IPS-11a (cell line): Measurements from ENCODE around the gene C1orf21.

ENCODE experiments used
- H3K4me3 ChIP-seq: one replicate; pipeline ENCODE4 v1.5.1; 2013; ENCODE audit warnings: low read depth, low read length, control low read depth

The C1orf21 gene

GRCh38 chr1:184648856-184649201, 262.0 kb downstream of the C1orf21 start:
- H3K4me3 ChIP-seq: no peak overlapping the region

DNA sequence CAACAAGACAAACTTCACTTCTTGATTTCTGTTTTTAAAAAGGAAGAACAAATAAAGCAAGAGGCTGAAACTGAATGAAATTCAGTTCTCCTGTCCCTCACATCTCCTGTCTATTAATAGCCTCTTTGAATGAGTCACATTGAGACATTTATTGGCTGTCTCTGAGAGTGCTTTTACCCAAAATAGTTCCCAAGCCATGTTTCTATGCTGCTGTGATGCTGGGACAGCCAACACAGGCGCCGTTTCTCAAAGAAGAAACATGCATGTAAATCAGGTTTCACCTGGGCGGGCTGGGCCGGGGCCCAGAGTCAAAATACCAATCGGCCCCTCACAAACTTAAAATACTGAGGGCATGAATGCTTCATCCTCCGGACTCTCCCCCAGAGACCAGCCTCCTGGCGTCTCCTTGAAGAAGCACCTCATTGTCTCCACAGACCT, 262.6 kb downstream of the C1orf21 start:
- no peak overlapping the region for H3K4me3 ChIP-seq

- no peak overlapping the region for H3K4me3 ChIP-seq
These were observed 263.5 kb downstream of the C1orf21 start for GRCh38 chr1:184650177-184650866.

DNA sequence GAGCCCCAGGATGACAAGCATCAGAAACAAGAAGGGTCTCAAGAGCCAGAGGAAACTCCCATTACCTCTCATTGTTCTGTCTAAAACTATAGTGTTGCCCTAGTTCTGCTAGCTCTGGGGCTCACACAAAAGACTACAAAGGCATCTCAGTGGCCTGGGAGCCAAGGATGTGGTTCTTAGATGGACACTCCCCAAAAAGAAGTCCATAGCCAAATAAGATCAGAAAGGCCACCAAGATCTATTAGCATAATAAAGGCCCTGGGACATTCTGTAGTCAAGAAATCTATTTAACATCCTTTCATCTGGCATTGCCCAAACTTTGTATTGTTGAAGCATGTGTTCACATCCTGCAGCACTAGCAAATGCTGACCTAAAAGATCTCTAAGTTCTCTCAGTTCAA, 268.4 kb downstream of the C1orf21 start:
- H3K4me3 ChIP-seq: no peak overlapping the region

DNA sequence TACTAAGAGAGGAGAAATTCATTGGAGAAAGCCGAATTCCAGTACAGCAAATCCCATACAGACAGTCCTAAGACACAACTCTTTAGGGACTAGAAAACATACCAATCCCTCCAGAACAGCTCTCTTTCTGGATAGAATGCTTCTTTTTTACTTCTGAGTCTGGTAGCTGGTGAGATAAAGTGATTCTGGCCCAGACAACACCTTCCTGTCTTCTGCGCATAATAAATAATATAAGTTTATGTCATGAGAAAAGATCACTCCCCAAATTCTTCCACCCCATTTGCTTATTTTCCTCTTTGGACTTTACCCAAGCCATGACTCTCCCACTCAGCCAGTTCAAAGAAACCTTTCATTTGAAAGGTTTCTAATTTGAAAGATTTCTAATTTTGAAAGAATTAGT, 269.4 kb downstream of the C1orf21 start:
- no peak overlapping the region for H3K4me3 ChIP-seq

DNA sequence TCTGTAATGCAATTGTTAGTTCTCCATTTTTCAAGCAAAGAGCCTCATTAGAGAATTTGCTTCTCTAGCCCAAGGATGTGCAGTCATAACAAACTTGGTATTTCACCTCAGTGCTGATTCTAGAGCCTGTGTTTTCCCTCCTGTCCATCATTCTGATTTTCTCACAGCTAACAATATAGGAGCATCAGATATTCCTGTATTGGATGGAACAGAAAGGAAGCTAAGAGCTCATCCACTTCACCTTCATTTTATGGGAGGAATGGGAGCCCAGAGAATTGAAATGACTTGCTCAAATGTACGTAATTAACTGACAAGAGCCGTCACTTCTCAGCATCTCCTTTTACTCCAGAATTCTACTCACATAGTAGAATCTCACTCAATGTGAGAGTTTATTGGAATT, 271.2 kb downstream of the C1orf21 start:
- H3K4me3 ChIP-seq: no peak overlapping the region

DNA sequence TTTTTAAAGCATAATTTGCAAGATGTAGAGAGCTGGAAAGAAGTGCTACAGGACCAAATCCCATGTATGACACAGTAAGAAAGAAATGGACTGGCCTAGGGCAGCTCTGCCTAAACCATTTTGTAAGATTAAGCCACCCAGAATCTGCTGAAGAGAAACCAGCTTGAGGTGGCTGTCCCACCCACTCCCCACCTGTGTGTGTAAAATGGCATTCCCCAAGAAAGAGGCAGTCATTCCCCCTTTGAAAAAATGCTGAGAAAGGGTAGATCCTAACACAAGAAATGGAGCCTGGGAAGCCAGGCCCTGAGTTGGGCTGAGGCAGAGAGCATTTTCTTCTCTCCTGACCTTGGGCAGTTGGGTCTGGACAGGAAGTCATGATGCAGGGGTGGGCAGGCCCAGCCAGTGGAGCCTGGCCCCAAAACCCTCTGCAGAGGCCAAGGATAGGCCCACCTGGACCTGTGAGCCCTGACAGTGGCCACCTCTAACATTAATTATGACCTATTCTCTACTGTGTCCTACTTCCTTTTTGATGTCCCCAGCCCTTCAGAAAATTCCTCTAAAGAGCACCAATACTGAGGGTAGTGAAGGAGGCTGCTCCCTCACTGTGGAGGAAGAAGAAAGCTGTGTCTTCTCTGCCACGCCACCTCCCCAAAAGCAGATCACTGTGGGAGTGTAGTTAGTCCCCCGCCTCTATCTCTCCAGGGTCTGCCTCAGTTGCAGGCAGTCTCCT, 273.8 kb downstream of the C1orf21 start:
- no peak overlapping the region for H3K4me3 ChIP-seq

DNA sequence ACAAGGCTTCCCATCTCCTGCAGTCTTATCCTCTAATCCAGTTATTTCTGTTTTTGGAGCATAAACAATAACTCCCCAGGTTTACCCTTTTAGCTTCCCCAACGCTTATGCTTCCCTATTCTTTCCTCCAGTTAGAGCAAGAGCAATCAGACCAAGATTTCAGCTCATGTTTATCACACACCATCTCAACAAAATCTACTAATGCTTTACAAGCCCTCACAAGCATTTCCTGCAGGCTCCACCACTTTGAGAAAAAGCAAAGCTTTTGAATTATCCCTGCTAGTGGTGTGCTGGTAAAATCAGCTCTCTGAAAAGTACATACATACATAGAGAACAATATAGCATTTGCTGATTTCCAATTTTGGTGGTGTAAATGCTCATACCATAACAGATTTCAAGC, 275.0 kb downstream of the C1orf21 start:
- no peak overlapping the region for H3K4me3 ChIP-seq

- H3K4me3 ChIP-seq: no peak overlapping the region
These were observed 277.3 kb downstream of the C1orf21 start for GRCh38 chr1:184664042-184664660.

GRCh38 chr1:184664661-184665060, 277.8 kb downstream of the C1orf21 start:
- no peak overlapping the region for H3K4me3 ChIP-seq

DNA sequence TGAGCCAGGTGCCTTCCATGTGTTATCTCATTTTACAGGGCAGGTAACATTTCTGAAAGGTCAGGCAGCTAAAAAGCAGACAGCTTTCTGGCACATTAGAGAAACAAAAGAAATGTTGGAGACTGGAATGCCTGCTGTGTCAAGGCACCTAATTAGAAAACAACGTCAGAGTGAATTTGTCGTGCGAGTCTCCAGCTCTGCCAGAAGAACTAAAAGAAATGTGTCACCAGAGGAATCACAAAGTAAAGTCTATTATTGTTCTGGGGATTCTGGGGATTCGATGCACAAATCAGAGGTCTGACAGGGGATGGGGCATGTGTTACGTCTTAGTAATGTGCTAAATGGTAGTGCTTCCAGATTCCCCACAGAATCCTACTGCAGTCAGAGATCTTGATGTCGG, 278.5 kb downstream of the C1orf21 start:
- no peak overlapping the region for H3K4me3 ChIP-seq

DNA sequence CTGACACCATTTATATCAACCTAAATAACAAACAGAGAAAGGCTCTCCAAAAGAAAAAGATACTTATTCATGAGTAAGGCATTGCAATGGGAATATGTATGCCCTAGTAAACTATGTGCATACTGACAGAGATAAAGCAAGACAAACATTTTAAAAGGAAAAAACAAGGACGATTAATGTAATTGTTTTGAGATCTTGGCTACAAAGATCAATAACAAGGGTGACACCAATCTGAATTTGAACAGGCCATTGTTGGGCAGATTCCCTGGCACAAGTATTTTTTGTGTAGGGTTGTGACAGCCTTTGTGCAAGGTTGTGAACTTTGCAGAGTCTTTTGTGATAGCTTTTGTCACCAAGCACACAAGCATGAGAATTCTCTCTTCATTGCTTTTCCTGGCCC, 282.6 kb downstream of the C1orf21 start:
- peak overlapping the region; percentile 13 for H3K4me3 ChIP-seq

DNA sequence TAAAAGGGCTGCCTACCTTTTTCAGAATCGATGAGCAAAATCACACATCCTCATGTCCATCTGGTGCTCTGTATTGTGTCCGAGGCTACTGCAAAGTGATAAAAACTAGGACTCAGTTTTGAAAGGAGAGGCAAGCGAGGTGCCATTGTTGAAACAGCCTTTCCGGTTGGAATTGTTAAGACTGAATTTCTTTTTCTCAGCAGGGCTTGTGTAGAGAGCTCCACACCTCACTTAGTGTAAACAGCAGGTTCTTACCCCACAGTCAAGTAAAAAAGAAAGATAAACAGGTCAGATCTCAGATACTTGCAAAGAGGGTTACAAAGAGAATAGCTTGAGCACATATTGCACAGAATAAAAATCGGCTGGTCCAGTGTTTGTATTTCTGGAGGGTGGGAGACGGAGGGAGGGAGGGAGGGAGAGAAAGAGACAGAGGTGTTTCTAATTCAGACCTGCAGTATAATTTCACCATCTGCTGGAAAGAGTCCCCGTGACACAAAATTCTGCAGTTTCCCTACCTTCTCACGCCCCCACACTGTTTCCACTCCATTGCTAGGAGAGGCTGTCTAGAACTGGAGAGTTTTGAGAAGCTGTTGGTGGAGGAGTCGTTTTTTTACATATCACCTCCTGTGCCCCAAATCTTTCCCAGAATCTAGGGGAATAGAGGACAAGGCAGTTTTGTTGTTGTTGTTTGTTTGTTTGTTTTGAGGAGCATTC, 285.3 kb downstream of the C1orf21 start:
- no peak overlapping the region for H3K4me3 ChIP-seq

GRCh38 chr1:184673305-184673704, 286.5 kb downstream of the C1orf21 start:
- H3K4me3 ChIP-seq: no peak overlapping the region

- no peak overlapping the region for H3K4me3 ChIP-seq
These were observed 290.5 kb downstream of the C1orf21 start for GRCh38 chr1:184677344-184677743.
